ENCODE measurements around the gene KLHL41.
"Not testable (repeated sequence)": the region's sequence is repeated elsewhere in the genome, so short reads cannot be mapped to it uniquely, and the experiment has no call there.

The KLHL41 gene

GRCh38 chr2:169571571-169571970 lies 62.1 kb downstream of the KLHL41 start:
- DNase-seq (ENCODE audit: low read depth in 4 of 4, low spot score in 1 of 4): no peak

GRCh38 chr2:169572189-169572588 lies 62.7 kb downstream of the KLHL41 start:
- no peak for DNase-seq (ENCODE audit: low read depth in 4 of 4, low spot score in 1 of 4)

- DNase-seq (ENCODE audit: low read depth in 4 of 4, low spot score in 1 of 4): no peak
These were observed 63.3 kb downstream of the KLHL41 start for GRCh38 chr2:169572821-169573159.

GRCh38 chr2:169573160-169573973 lies 63.9 kb downstream of the KLHL41 start, which contains the start of gene FASTKD1:
Gene FASTKD1, minus strand, starts transcription at chr2:169573865. Its CDS starts 1,836 bp downstream, at chr2:169572029.
- DNase-seq (ENCODE audit: low read depth in 4 of 4, low spot score in 1 of 4): peak; percentile 56 to 88 (median 78)

GRCh38 chr2:169573974-169574299 lies 64.4 kb downstream of the KLHL41 start:
- no peak for DNase-seq (ENCODE audit: low read depth in 4 of 4, low spot score in 1 of 4)

- DNase-seq (ENCODE audit: low read depth in 4 of 4, low spot score in 1 of 4): not testable (repeated sequence)
These were observed 65.0 kb downstream of the KLHL41 start for GRCh38 chr2:169574539-169574938.

- not testable (repeated sequence) for DNase-seq (ENCODE audit: low read depth in 4 of 4, low spot score in 1 of 4)
These were observed 65.8 kb downstream of the KLHL41 start for GRCh38 chr2:169575264-169575663.
